ENCODE data around the gene ATG2A. TPM values are rescaled to one million over a fixed set of nuclear protein-coding genes. Genes with fewer than 3 reads are reported as not detected.
A peak's percentile ranks its signal among the peaks of the same experiment; 100 is the strongest.

Gene ATG2A
- total RNA-seq, 1 donor from 2014 or later: 13.1 TPM

- Histone ChIP-seq H3K4me3 (peak within 1 kb of the TSS; percentile 94), H3K9me3 (replicated peaks) (no peaks in the 10 kb centered on the region), H3K27me3 (ENCODE audit: low read depth) (no peaks in the 10 kb centered on the region), H3K36me3 (peaks cover 12% of the 10 kb centered on the region), H3K27ac (replicated peaks) (peak within 1 kb of the TSS; percentile 94), H3K4me1 (peaks cover 74% of the 10 kb centered on the region)
- intact Hi-C loops (cut with micrococcal nuclease): no loop called here
- DNase-seq: peak; percentile 99
- peak; percentile 61 for TF ChIP-seq CTCF (IDR thresholded peaks at IDR 0.05; ENCODE audit: borderline replicate concordance)
These were observed 38.3 kb downstream of the ATG2A start, which contains the start of gene EHD1 for GRCh38 chr11:64878494-64879243. Gene EHD1 (minus strand): TSS chr11:64878621. CDS start chr11:64878464, 157 bp downstream.

- Histone ChIP-seq H3K27ac (replicated peaks) (peak overlapping the region; percentile 94), H3K36me3 (peaks cover 17% of the 10 kb centered on the region), H3K9me3 (replicated peaks) (no peaks in the 10 kb centered on the region), H3K4me1 (peaks cover 79% of the 10 kb centered on the region), H3K27me3 (ENCODE audit: low read depth) (no peaks in the 10 kb centered on the region), H3K4me3 (peak overlapping the region; percentile 94)
- DNase-seq: no peak
- no peak for TF ChIP-seq CTCF (IDR thresholded peaks at IDR 0.05; ENCODE audit: borderline replicate concordance)
- intact Hi-C loops (cut with micrococcal nuclease): no loop called here
These were observed 38.9 kb downstream of the ATG2A start for GRCh38 chr11:64878223-64878493.

- H3K27me3 ChIP-seq (ENCODE audit: low read depth): no peaks in the 10 kb centered on the region
- peak overlapping the region; percentile 94 for H3K4me3 ChIP-seq
- intact Hi-C loops (cut with micrococcal nuclease): no loop called here
- peaks cover 84% of the 10 kb centered on the region for H3K4me1 ChIP-seq
- no peak for TF ChIP-seq CTCF (IDR thresholded peaks at IDR 0.05; ENCODE audit: borderline replicate concordance)
- peak overlapping the region; percentile 94 for H3K27ac ChIP-seq (replicated peaks)
- H3K9me3 ChIP-seq (replicated peaks): no peaks in the 10 kb centered on the region
- DNase-seq: no peak
- H3K36me3 ChIP-seq: peaks cover 22% of the 10 kb centered on the region
These were observed 39.4 kb downstream of the ATG2A start for GRCh38 chr11:64877390-64878222.

- no peak for TF ChIP-seq CTCF (IDR thresholded peaks at IDR 0.05; ENCODE audit: borderline replicate concordance)
- H3K27me3 ChIP-seq (ENCODE audit: low read depth): no peaks in the 10 kb centered on the region
- H3K9me3 ChIP-seq (replicated peaks): no peaks in the 10 kb centered on the region
- intact Hi-C loops (cut with micrococcal nuclease): no loop called here
- H3K27ac ChIP-seq (replicated peaks): peak overlapping the region; percentile 94
- DNase-seq: no peak
- peak overlapping the region; percentile 94 for H3K4me3 ChIP-seq
- H3K36me3 ChIP-seq: peaks cover 28% of the 10 kb centered on the region
- peaks cover 92% of the 10 kb centered on the region for H3K4me1 ChIP-seq
These were observed 40.1 kb downstream of the ATG2A start for GRCh38 chr11:64876835-64877341.

- no peak for TF ChIP-seq CTCF (IDR thresholded peaks at IDR 0.05; ENCODE audit: borderline replicate concordance)
- Histone ChIP-seq H3K36me3 (peaks cover 34% of the 10 kb centered on the region), H3K27me3 (ENCODE audit: low read depth) (no peaks in the 10 kb centered on the region), H3K4me3 (peak overlapping the region; percentile 94), H3K4me1 (peaks cover 96% of the 10 kb centered on the region), H3K9me3 (replicated peaks) (no peaks in the 10 kb centered on the region), H3K27ac (replicated peaks) (peak overlapping the region; percentile 94)
- intact Hi-C loops (cut with micrococcal nuclease): no loop called here
- DNase-seq: no peak
These were observed 40.7 kb downstream of the ATG2A start for GRCh38 chr11:64876229-64876750.

All from left ventricle myocardium inferior (tissue), 1 donor.